Measurements from ENCODE around the gene SLC25A52. TPM values are rescaled to one million over a fixed set of nuclear protein-coding genes. Genes with fewer than 3 reads are reported as not detected.
"Not testable (repeated sequence)": the region's sequence is repeated elsewhere in the genome, so short reads cannot be mapped to it uniquely, and the experiment has no call there.

The SLC25A52 gene, protein sequence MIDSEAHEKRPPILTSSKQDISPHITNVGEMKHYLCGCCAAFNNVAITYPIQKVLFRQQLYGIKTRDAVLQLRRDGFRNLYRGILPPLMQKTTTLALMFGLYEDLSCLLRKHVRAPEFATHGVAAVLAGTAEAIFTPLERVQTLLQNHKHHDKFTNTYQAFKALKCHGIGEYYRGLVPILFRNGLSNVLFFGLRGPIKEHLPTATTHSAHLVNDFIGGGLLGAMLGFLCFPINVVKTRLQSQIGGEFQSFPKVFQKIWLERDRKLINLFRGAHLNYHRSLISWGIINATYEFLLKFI
- total RNA-seq (not detected), polyA plus RNA-seq (not detected)

DNA sequence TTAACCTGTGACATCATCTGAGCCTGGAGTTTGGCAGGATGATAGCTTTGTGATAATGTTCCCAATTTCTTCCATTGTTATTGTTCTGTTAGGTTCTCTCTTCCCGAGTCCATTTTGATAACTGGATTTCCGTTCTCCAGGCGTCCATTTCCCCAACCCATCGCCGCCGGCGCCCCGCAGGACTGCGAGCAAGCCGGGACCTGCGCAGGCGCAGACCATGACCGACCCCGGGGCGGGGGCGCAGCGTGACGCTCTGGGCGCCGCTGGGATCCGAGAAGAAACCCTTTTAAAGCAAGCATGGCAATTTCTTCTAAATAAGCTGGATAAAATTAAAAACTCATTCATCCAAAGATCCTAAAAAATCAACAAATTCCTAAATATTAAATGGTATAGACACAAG, at the start of gene SLC25A52:
SLC25A52 (minus strand) TSS at position 186 of the 400 bp plus-strand sequence. CDS start 219 bp downstream, outside the sequence.
- Mint-ChIP-seq H3K27me3 (peaks cover 4% of the 10 kb centered on the region in 2 donors), H3K9me3 (no peaks in the 10 kb centered on the region), H3K4me1 (peaks cover 0 to under 1% (median 0%) of the 10 kb centered on the region in 4 donors), H3K27ac (no peak within 1 kb of the TSS), H3K4me3 (no peak within 1 kb of the TSS), H3K36me3 (peaks cover 0 to 5% of the 10 kb centered on the region in 2 donors)
- Histone ChIP-seq H3K4me3 (ENCODE audit: low read length in 2 of 2) (no peak within 1 kb of the TSS), H3K4me1 (ENCODE audit: insufficient read depth, low read length) (no peaks in the 10 kb centered on the region), H3K9me3 (ENCODE audit: control insufficient read depth in 1 of 2, low read length in 2 of 2) (no peaks in the 10 kb centered on the region), H3K27ac (ENCODE audit: low read depth, low read length) (no peak within 1 kb of the TSS), H3K36me3 (ENCODE audit: insufficient read depth, low read length) (no peaks in the 10 kb centered on the region), H3K27me3 (ENCODE audit: insufficient read depth, low read length) (no peaks in the 10 kb centered on the region)
- CTCF ChIA-PET (ENCODE audit: partially characterized antibody), result no interaction called here
- intact Hi-C loops (cut with micrococcal nuclease), result no loop called here
- DNase-seq, result no peak
- POLR2A ChIA-PET (ENCODE audit: partially characterized antibody), result no interaction called here

DNA sequence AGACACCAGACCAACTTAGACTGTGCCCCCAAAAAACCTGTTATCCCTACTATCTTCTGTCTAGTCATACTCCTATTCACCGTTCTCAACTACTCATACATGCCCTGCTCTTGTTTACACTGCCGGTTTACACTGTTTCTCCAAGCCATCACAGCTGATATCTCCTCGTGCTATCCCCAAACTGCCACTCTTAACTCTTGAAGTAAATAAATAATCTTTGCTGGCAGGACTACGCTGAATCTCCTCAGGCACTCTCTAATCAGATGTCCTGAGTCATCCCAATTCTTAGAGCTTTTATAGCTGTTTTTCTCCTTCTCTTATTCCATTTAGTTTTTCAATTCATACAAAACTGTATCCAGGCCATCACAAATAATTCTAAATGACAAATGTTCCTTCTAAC, 48.4 kb upstream of the SLC25A52 start:
- H3K9me3 ChIP-seq (ENCODE audit: control insufficient read depth in 1 of 2, low read length in 2 of 2); H3K4me3 Mint-ChIP-seq; H3K27me3 ChIP-seq (ENCODE audit: insufficient read depth, low read length); H3K9me3 Mint-ChIP-seq; DNase-seq; intact Hi-C loops (cut with micrococcal nuclease); H3K36me3 Mint-ChIP-seq; H3K4me1 Mint-ChIP-seq; H3K27ac ChIP-seq (ENCODE audit: low read depth, low read length); H3K36me3 ChIP-seq (ENCODE audit: insufficient read depth, low read length); H3K4me1 ChIP-seq (ENCODE audit: insufficient read depth, low read length); H3K27ac Mint-ChIP-seq; H3K4me3 ChIP-seq (ENCODE audit: low read length in 2 of 2); CTCF ChIA-PET (ENCODE audit: partially characterized antibody); H3K27me3 Mint-ChIP-seq; POLR2A ChIA-PET (ENCODE audit: partially characterized antibody): not testable (repeated sequence)

DNA sequence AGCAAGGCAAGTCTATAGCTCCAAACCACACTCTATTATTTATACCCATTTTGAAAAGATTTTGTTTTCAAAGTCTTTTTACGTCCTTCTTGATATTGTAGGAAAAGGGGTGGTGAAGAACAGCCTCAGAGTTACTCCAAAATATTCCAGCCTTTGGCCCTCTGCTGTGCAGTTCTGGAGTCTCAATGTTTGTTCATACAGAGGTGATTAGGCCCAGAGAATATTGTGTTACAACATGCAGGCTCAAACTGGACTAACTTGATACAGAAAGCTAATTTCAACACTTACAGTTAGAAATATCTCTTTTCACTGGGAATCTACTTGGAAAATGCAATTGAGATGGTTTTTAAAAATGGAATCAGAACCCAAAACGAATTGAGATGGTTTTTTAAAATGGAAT, 40.4 kb upstream of the SLC25A52 start:
- no peaks in the 10 kb centered on the region for H3K4me1 Mint-ChIP-seq

DNA sequence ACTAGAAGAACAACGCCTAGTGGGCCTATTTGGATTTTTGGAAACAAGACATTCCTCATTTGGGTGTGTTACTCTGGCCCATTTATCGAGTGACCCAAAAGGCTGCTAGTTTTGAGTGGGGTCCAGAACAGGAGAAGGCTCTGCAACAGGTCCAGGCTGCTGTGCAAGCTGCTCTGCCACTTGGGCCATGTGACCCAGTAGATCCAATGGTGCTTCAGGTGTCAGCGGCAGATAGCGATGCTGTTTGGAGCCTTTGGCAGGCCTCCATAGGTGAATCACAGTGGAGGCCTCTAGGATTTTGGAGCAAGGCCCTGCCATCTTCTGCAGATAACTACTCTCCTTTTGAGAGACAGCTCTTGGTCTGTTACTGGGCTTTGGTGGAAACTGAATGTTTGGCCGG, 38.6 kb upstream of the SLC25A52 start:
- H3K36me3 ChIP-seq (ENCODE audit: insufficient read depth, low read length); H3K27ac Mint-ChIP-seq; intact Hi-C loops (cut with micrococcal nuclease); H3K4me3 ChIP-seq (ENCODE audit: low read length in 2 of 2); POLR2A ChIA-PET (ENCODE audit: partially characterized antibody); H3K27me3 ChIP-seq (ENCODE audit: insufficient read depth, low read length); CTCF ChIA-PET (ENCODE audit: partially characterized antibody); H3K4me1 Mint-ChIP-seq; H3K9me3 Mint-ChIP-seq; H3K27ac ChIP-seq (ENCODE audit: low read depth, low read length); H3K27me3 Mint-ChIP-seq; H3K36me3 Mint-ChIP-seq; H3K4me3 Mint-ChIP-seq; DNase-seq; H3K4me1 ChIP-seq (ENCODE audit: insufficient read depth, low read length); H3K9me3 ChIP-seq (ENCODE audit: control insufficient read depth in 1 of 2, low read length in 2 of 2): not testable (repeated sequence)

More for the DNA sequence above, 40.4 kb upstream of the SLC25A52 start:
- H3K27me3 ChIP-seq (ENCODE audit: insufficient read depth, low read length), result no peaks in the 10 kb centered on the region
- no peaks in the 10 kb centered on the region for H3K9me3 ChIP-seq (ENCODE audit: control insufficient read depth in 1 of 2, low read length in 2 of 2)
- no peaks in the 10 kb centered on the region for H3K9me3 Mint-ChIP-seq
- H3K4me1 ChIP-seq (ENCODE audit: insufficient read depth, low read length), result no peaks in the 10 kb centered on the region
- no peak overlapping the region for H3K4me3 ChIP-seq (ENCODE audit: low read length in 2 of 2)
- POLR2A ChIA-PET (ENCODE audit: partially characterized antibody), result no interaction called here
- no peak for DNase-seq
- H3K36me3 ChIP-seq (ENCODE audit: insufficient read depth, low read length), result no peaks in the 10 kb centered on the region
- H3K36me3 Mint-ChIP-seq, result no peaks in the 10 kb centered on the region
- peaks cover 0 to 1% of the 10 kb centered on the region in 2 donors for H3K27me3 Mint-ChIP-seq
- no peak overlapping the region for H3K27ac Mint-ChIP-seq
- H3K27ac ChIP-seq (ENCODE audit: low read depth, low read length), result no peak overlapping the region
- intact Hi-C loops (cut with micrococcal nuclease), result no loop called here
- no peak overlapping the region for H3K4me3 Mint-ChIP-seq
- CTCF ChIA-PET (ENCODE audit: partially characterized antibody), result no interaction called here

DNA sequence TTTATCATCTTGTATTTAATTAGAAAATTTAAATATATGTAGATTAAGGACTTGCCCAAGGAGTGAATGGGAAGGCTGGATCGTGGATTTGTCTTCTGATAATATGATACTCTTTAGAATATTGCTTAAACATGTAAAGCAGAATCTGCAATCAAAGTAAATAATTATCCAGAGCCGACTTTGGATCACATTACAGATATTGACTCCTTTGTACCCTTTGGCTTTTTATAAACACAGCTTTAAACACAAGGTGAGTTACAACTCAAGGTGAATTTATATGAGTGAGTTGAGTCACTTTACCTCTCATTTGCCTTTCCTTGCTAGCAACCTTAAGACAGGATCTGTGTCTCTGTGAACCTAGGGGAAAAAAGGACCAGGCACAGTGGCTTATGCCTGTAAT, 37.7 kb upstream of the SLC25A52 start:
- ChIA-PET POLR2A (ENCODE audit: partially characterized antibody) (no interaction called here), CTCF (ENCODE audit: partially characterized antibody) (no interaction called here)
- DNase-seq, result no peak
- H3K4me1 ChIP-seq (ENCODE audit: insufficient read depth, low read length), result no peaks in the 10 kb centered on the region
- no peak overlapping the region for H3K27ac ChIP-seq (ENCODE audit: low read depth, low read length)
- Mint-ChIP-seq H3K4me3 (no peak overlapping the region), H3K27ac (no peak overlapping the region), H3K27me3 (peaks cover 0 to 1% of the 10 kb centered on the region in 2 donors), H3K36me3 (no peaks in the 10 kb centered on the region), H3K4me1 (no peaks in the 10 kb centered on the region), H3K9me3 (no peaks in the 10 kb centered on the region)
- no peak overlapping the region for H3K4me3 ChIP-seq (ENCODE audit: low read length in 2 of 2)
- H3K9me3 ChIP-seq (ENCODE audit: control insufficient read depth in 1 of 2, low read length in 2 of 2), result no peaks in the 10 kb centered on the region
- intact Hi-C loops (cut with micrococcal nuclease), result no loop called here
- H3K27me3 ChIP-seq (ENCODE audit: insufficient read depth, low read length), result no peaks in the 10 kb centered on the region
- H3K36me3 ChIP-seq (ENCODE audit: insufficient read depth, low read length), result no peaks in the 10 kb centered on the region

DNA sequence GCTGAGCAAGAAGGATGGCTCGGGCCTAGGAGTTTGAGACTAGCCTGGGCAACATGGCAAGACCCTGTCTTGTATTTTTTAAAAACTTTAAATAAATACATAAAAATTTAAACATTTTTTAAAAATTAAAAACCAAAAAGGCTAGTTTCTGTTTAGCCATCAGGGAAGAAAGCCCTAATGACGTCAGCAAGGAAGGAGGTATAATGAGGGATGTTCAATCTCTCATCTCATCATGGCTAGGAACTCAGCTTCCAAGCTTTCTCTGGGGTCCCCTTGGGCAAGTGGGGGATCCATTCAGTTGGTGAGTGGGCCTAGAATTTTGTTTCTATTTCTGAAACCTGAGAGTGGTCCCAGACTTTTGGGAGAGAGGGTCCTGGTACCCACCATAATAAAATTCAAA, 35.1 kb upstream of the SLC25A52 start:
- H3K9me3 Mint-ChIP-seq, result no peaks in the 10 kb centered on the region
- H3K27me3 Mint-ChIP-seq, result peaks cover 0 to 1% of the 10 kb centered on the region in 2 donors
- Histone ChIP-seq H3K4me3 (ENCODE audit: low read length in 2 of 2) (no peak overlapping the region), H3K4me1 (ENCODE audit: insufficient read depth, low read length) (no peaks in the 10 kb centered on the region), H3K36me3 (ENCODE audit: insufficient read depth, low read length) (no peaks in the 10 kb centered on the region), H3K27ac (ENCODE audit: low read depth, low read length) (no peak overlapping the region), H3K9me3 (ENCODE audit: control insufficient read depth in 1 of 2, low read length in 2 of 2) (no peaks in the 10 kb centered on the region), H3K27me3 (ENCODE audit: insufficient read depth, low read length) (no peaks in the 10 kb centered on the region)
- H3K4me3 Mint-ChIP-seq, result no peak overlapping the region
- no peak overlapping the region for H3K27ac Mint-ChIP-seq
- no peaks in the 10 kb centered on the region for H3K36me3 Mint-ChIP-seq
- no peaks in the 10 kb centered on the region for H3K4me1 Mint-ChIP-seq
- intact Hi-C loops (cut with micrococcal nuclease), result no loop called here
- CTCF ChIA-PET (ENCODE audit: partially characterized antibody), result no interaction called here
- POLR2A ChIA-PET (ENCODE audit: partially characterized antibody), result no interaction called here
- DNase-seq, result no peak

DNA sequence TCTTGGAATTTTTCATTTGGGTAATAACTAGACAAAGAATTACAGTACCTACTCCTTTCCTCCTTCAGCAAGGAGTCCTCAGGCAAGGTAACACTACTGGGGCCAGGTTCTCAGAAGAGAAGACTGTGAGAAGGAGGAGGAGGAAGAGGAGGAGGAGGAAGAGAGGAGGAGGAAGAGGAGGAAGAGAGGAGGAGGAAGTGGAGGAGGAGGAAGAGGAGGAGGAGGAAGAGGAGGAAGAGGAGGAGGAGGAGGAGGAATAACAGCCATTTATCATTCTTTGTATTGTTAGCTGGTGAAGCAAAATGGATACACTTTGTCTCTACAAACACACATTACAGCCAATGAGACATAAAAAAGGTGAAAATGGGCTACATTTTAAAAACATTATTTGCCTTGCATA, 32.9 kb upstream of the SLC25A52 start:
- Mint-ChIP-seq H3K27ac (no peak overlapping the region), H3K4me3 (no peak overlapping the region), H3K36me3 (no peaks in the 10 kb centered on the region), H3K9me3 (peaks cover 0 to 2% (median 0%) of the 10 kb centered on the region in 8 donors), H3K27me3 (peaks cover 0 to 1% of the 10 kb centered on the region in 2 donors), H3K4me1 (no peaks in the 10 kb centered on the region)
- no peak overlapping the region for H3K27ac ChIP-seq (ENCODE audit: low read depth, low read length)
- POLR2A ChIA-PET (ENCODE audit: partially characterized antibody), result no interaction called here
- H3K9me3 ChIP-seq (ENCODE audit: control insufficient read depth in 1 of 2, low read length in 2 of 2), result no peaks in the 10 kb centered on the region
- H3K36me3 ChIP-seq (ENCODE audit: insufficient read depth, low read length), result no peaks in the 10 kb centered on the region
- H3K4me1 ChIP-seq (ENCODE audit: insufficient read depth, low read length), result no peaks in the 10 kb centered on the region
- DNase-seq, result no peak
- H3K4me3 ChIP-seq (ENCODE audit: low read length in 2 of 2), result no peak overlapping the region
- CTCF ChIA-PET (ENCODE audit: partially characterized antibody), result no interaction called here
- intact Hi-C loops (cut with micrococcal nuclease), result no loop called here
- H3K27me3 ChIP-seq (ENCODE audit: insufficient read depth, low read length), result no peaks in the 10 kb centered on the region

DNA sequence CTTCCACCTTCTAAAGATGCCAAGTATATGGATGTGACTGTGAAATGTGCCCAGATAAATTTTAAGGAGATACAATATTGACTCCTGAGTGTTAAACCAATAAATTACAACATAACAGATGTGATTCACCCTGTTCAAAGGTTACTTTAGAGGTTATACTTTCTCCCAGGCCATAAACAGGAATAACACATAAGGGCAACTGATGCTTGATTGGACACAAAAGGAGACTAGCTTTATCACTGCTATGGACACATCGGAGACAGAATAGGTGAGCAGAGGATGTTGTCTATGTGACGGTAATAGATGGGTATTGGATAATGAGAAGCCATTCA, 31.9 kb upstream of the SLC25A52 start:
- peaks cover 0 to 2% (median 0%) of the 10 kb centered on the region in 8 donors for H3K9me3 Mint-ChIP-seq
- H3K27me3 ChIP-seq (ENCODE audit: insufficient read depth, low read length), result no peaks in the 10 kb centered on the region
- no peaks in the 10 kb centered on the region for H3K4me1 Mint-ChIP-seq
- H3K4me3 Mint-ChIP-seq, result no peak overlapping the region
- CTCF ChIA-PET (ENCODE audit: partially characterized antibody), result no interaction called here
- intact Hi-C loops (cut with micrococcal nuclease), result no loop called here
- no peaks in the 10 kb centered on the region for H3K9me3 ChIP-seq (ENCODE audit: control insufficient read depth in 1 of 2, low read length in 2 of 2)
- no peak overlapping the region for H3K27ac ChIP-seq (ENCODE audit: low read depth, low read length)
- no peak for DNase-seq
- H3K27ac Mint-ChIP-seq, result no peak overlapping the region
- no peaks in the 10 kb centered on the region for H3K4me1 ChIP-seq (ENCODE audit: insufficient read depth, low read length)
- POLR2A ChIA-PET (ENCODE audit: partially characterized antibody), result no interaction called here
- no peaks in the 10 kb centered on the region for H3K36me3 Mint-ChIP-seq
- no peak overlapping the region for H3K4me3 ChIP-seq (ENCODE audit: low read length in 2 of 2)
- peaks cover 0 to 1% of the 10 kb centered on the region in 2 donors for H3K27me3 Mint-ChIP-seq
- H3K36me3 ChIP-seq (ENCODE audit: insufficient read depth, low read length), result no peaks in the 10 kb centered on the region
